CD14-positive monocyte (primary cell): ENCODE results near the gene AP1G2. TPM values are rescaled to one million over a fixed set of nuclear protein-coding genes. Genes with fewer than 3 reads are reported as not detected.

Source experiments
- DNase-seq, 3 donors: peaks; one replicate each; pipeline ENCODE4 v3.0.0-alpha.2; 2011 to 2022
- H2AFZ ChIP-seq: 2 replicates; pipeline ENCODE4 v1.6.0; 2012; ENCODE audit warnings: mild to moderate bottlenecking, low read depth, low read length, inconsistent platforms; ENCODE audit not compliant: insufficient read depth, poor library complexity, severe bottlenecking
- H3K27ac ChIP-seq, 2 donors: 1 replicate in 1 of 2; 2 replicates in 1 of 2; pipeline ENCODE4 v1.5.1; 2012 to 2013; ENCODE audit warnings: low read length in 2 of 2, control low read depth in 1 of 2, inconsistent platforms in 1 of 2, low read depth in 1 of 2, mild to moderate bottlenecking in 1 of 2
- H3K27me3 ChIP-seq, 2 donors: one replicate each; pipeline versions ENCODE4 v1.6.0 to v1.6.1; 2011 to 2013; ENCODE audit warnings: low read length in 2 of 2; ENCODE audit not compliant: control insufficient read depth in 2 of 2, insufficient read depth in 2 of 2
- H3K36me3 ChIP-seq, 2 donors: replicated peaks in 1 of 2; 1 replicate in 1 of 2; 2 replicates in 1 of 2; pipeline versions ENCODE4 v1.5.1 to v1.6.1; 2012 to 2013; ENCODE audit warnings: low read length in 2 of 2, control low read depth in 1 of 2, inconsistent platforms in 1 of 2, mild to moderate bottlenecking in 1 of 2; ENCODE audit not compliant: insufficient read depth in 2 of 2, control insufficient read depth in 1 of 2
- H3K4me1 ChIP-seq, 2 donors: 1 replicate in 1 of 2; 2 replicates in 1 of 2; pipeline versions ENCODE4 v1.5.1 to v1.6.1; 2012 to 2013; ENCODE audit warnings: low read length in 2 of 2, control low read depth in 1 of 2, inconsistent platforms in 1 of 2, mild to moderate bottlenecking in 1 of 2, moderate library complexity in 1 of 2; ENCODE audit not compliant: insufficient read depth in 2 of 2, control insufficient read depth in 1 of 2
- H3K4me2 ChIP-seq: replicated peaks from 2 replicates; pipeline ENCODE3; 2012; ENCODE audit warnings: low read length, moderate library complexity, mild to moderate bottlenecking; ENCODE audit not compliant: poor library complexity, severe bottlenecking; ENCODE audit errors: extremely low read depth
- H3K4me3 ChIP-seq, 3 experiments: fragments of 200-600 bp in 1 of 3; sonication (generic) in 1 of 3; replicated peaks in 1 of 3; 1 replicate in 2 of 3; 2 replicates in 1 of 3; pipeline ENCODE4 v1.5.1; 2011 to 2013; ENCODE audit warnings: low read length in 3 of 3, mild to moderate bottlenecking in 3 of 3, control low read depth in 2 of 3, low read depth in 2 of 3, inconsistent platforms in 1 of 3, moderate library complexity in 1 of 3
- H3K79me2 ChIP-seq: 2 replicates; pipeline ENCODE4 v1.6.0; 2012; ENCODE audit warnings: mild to moderate bottlenecking, control low read depth, inconsistent platforms, low read length, moderate library complexity; ENCODE audit not compliant: insufficient read depth
- H3K9ac ChIP-seq: 2 replicates; pipeline ENCODE4 v1.6.0; 2017; ENCODE audit warnings: low read length, mild to moderate bottlenecking; ENCODE audit not compliant: insufficient read depth, poor library complexity, severe bottlenecking
- H3K9me3 ChIP-seq, 2 donors: replicated peaks in 1 of 2; 1 replicate in 1 of 2; 2 replicates in 1 of 2; pipeline versions ENCODE4 v1.5.1 to v1.6.1; 2012 to 2013; ENCODE audit warnings: low read length in 2 of 2, control low read depth in 1 of 2; ENCODE audit not compliant: control insufficient read depth in 1 of 2, insufficient read depth in 1 of 2
- H4K20me1 ChIP-seq: 2 replicates; pipeline ENCODE4 v1.6.0; 2012; ENCODE audit warnings: mild to moderate bottlenecking, low read length, control low read depth, moderate library complexity; ENCODE audit not compliant: insufficient read depth
- H3K27ac Mint-ChIP-seq, 7 donors: one replicate each; pipeline ENCODE4 v1.8.0; 2020; ENCODE audit warnings: mild to moderate bottlenecking in 7 of 7, mixed read lengths in 7 of 7, moderate library complexity in 6 of 7, inconsistent platforms in 2 of 7
- H3K27me3 Mint-ChIP-seq, 3 donors: one replicate each; pipeline ENCODE4 v1.8.0; 2021 to 2022; ENCODE audit warnings: low read depth in 3 of 3, mild to moderate bottlenecking in 3 of 3, mixed read lengths in 3 of 3, moderate library complexity in 3 of 3, inconsistent platforms in 1 of 3
- H3K36me3 Mint-ChIP-seq, 2 donors: one replicate each; pipeline ENCODE4 v1.8.0; 2020; ENCODE audit warnings: mixed read lengths in 2 of 2, inconsistent platforms in 1 of 2, mild to moderate bottlenecking in 1 of 2
- H3K4me1 Mint-ChIP-seq: one replicate; pipeline ENCODE4 v1.8.0; 2020; ENCODE audit warnings: mild to moderate bottlenecking, mixed read lengths
- H3K4me3 Mint-ChIP-seq, 2 donors: one replicate each; pipeline ENCODE4 v1.8.0; 2020; ENCODE audit warnings: mild to moderate bottlenecking in 2 of 2, mixed read lengths in 2 of 2, moderate library complexity in 1 of 2
- H3K9me3 Mint-ChIP-seq, 7 donors: one replicate each; pipeline ENCODE4 v1.8.0; 2020 to 2022; ENCODE audit warnings: mixed read lengths in 7 of 7, mild to moderate bottlenecking in 6 of 7, moderate library complexity in 6 of 7, inconsistent platforms in 2 of 7
- WGBS: methylation state at CpG from one replicate; pipeline ENCODE4 v1.1.5; 2013; ENCODE audit warnings: missing lambda C conversion rate; ENCODE audit not compliant: insufficient coverage; 5-methylcytosine and 5-hydroxymethylcytosine counted together
- intact Hi-C, 2 donors: fragments of 100-400 bp; cut with micrococcal nuclease; formaldehyde crosslinking; loops; one replicate each; pipeline versions ENCODE4 v1.15.0 to v1.15.1; 2023
- polyA plus RNA-seq, 3 donors: library from polyadenylated mRNA; depleted of rRNA in 1 of 3; unstranded in 2 of 3; stranded (reverse) in 1 of 3; fragments of 300-500 nt in 2 of 3; fragments of >200 nt in 1 of 3; fragmentation: Illumina TruSeq in 2 of 3; gene quantifications; 1 replicate in 2 of 3; 2 replicates in 1 of 3; pipeline ENCODE4 v1.2.3, GENCODE V29; 2012 to 2021
- TF ChIP-seq, protein P1 (sequence below): fragments of 200-600 bp; IDR thresholded peaks from one replicate; pipeline ENCODE4 v1.8.0; 2022; ENCODE audit warnings: antibody characterized with exemption, mild to moderate bottlenecking

The AP1G2 gene
- polyA plus RNA-seq, 3 donors: 32.2 to 437 (median 37.0) TPM

- no peak overlapping the region for H3K9ac ChIP-seq
- H3K79me2 ChIP-seq: no peaks in the 10 kb centered on the region
- WGBS: 94% methylated on average over 2 of the region's 3 CpGs
- H3K27me3 ChIP-seq: no peaks in the 10 kb centered on the region
- peaks cover 7% of the 10 kb centered on the region for H3K4me1 Mint-ChIP-seq
- no peaks in the 10 kb centered on the region for H4K20me1 ChIP-seq
- intact Hi-C loops: no loop called here
- H3K4me3 Mint-ChIP-seq: no peak overlapping the region
- H3K9me3 ChIP-seq: no peaks in the 10 kb centered on the region
- no peak overlapping the region for H3K4me3 ChIP-seq
- H3K27ac Mint-ChIP-seq: no peak overlapping the region
- no peaks in the 10 kb centered on the region for H3K36me3 Mint-ChIP-seq
- TF ChIP-seq, protein P1, sequence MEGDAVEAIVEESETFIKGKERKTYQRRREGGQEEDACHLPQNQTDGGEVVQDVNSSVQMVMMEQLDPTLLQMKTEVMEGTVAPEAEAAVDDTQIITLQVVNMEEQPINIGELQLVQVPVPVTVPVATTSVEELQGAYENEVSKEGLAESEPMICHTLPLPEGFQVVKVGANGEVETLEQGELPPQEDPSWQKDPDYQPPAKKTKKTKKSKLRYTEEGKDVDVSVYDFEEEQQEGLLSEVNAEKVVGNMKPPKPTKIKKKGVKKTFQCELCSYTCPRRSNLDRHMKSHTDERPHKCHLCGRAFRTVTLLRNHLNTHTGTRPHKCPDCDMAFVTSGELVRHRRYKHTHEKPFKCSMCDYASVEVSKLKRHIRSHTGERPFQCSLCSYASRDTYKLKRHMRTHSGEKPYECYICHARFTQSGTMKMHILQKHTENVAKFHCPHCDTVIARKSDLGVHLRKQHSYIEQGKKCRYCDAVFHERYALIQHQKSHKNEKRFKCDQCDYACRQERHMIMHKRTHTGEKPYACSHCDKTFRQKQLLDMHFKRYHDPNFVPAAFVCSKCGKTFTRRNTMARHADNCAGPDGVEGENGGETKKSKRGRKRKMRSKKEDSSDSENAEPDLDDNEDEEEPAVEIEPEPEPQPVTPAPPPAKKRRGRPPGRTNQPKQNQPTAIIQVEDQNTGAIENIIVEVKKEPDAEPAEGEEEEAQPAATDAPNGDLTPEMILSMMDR: no peak
- no peak overlapping the region for H3K27ac ChIP-seq
- no peaks in the 10 kb centered on the region for H3K4me1 ChIP-seq
- no peak overlapping the region for H3K4me2 ChIP-seq
- H3K36me3 ChIP-seq: no peaks in the 10 kb centered on the region
- H3K9me3 Mint-ChIP-seq: peaks cover 0 to 6% (median 0%) of the 10 kb centered on the region in 7 donors
- no peak overlapping the region for H2AFZ ChIP-seq
- no peak for DNase-seq
- H3K27me3 Mint-ChIP-seq: peaks cover 2 to 3% (median 2%) of the 10 kb centered on the region in 3 donors
Measured at GRCh38 chr14:23609001-23609400, 41.4 kb upstream of the AP1G2 start.

DNA sequence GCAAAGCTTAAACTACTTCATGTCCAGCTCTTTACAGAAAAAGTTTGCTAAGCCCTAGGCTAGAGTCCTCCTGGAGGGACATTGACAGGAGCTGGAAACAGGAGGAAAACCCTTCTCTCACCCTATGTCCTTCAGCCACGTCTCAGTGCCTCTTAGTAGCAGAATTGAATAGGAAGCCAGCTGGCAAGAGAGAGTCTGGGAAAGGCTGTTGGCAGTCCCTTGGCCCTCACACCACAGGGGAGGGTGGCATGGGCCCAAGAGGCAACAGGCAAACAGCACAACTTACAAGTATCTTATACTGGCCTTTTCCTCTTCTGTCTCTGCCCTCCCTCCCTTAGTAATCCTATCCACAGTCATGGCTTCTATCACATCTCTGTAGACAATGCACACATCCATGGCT lies 40.9 kb upstream of the AP1G2 start:
- Mint-ChIP-seq H3K9me3 (peaks cover 0 to 6% (median 0%) of the 10 kb centered on the region in 7 donors), H3K27ac (no peak overlapping the region), H3K4me3 (no peak overlapping the region), H3K4me1 (peaks cover 7% of the 10 kb centered on the region), H3K36me3 (no peaks in the 10 kb centered on the region), H3K27me3 (peaks cover 2% of the 10 kb centered on the region in 3 donors)
- H3K27ac ChIP-seq: no peak overlapping the region
- intact Hi-C loops: no loop called here
- no peaks in the 10 kb centered on the region for H3K4me1 ChIP-seq
- TF ChIP-seq, protein P1: no peak
- H3K9ac ChIP-seq: no peak overlapping the region
- H3K4me3 ChIP-seq: no peak overlapping the region
- no peaks in the 10 kb centered on the region for H3K9me3 ChIP-seq
- H2AFZ ChIP-seq: no peak overlapping the region
- H3K79me2 ChIP-seq: no peaks in the 10 kb centered on the region
- H4K20me1 ChIP-seq: no peaks in the 10 kb centered on the region
- H3K27me3 ChIP-seq: no peaks in the 10 kb centered on the region
- no peak for DNase-seq
- no peaks in the 10 kb centered on the region for H3K36me3 ChIP-seq
- no peak overlapping the region for H3K4me2 ChIP-seq
- 80% methylated on average over 1 of the region's 1 CpG for WGBS
